GM23248 (cell line): Measurements from ENCODE around the gene VWA5B1.

ENCODE experiments used
- EZH2 ChIP-seq: fragments of 200-600 bp; sonication (generic); IDR thresholded peaks from 2 replicates; pipeline ENCODE4 v1.6.1; 2018; ENCODE audit warnings: antibody characterized with exemption, mild to moderate bottlenecking; ENCODE audit not compliant: insufficient read depth, poor library complexity, severe bottlenecking
- EZH2phosphoT487 ChIP-seq: fragments of 200-600 bp; sonication (generic); IDR thresholded peaks from 2 replicates; pipeline ENCODE4 v1.6.1; 2018; ENCODE audit warnings: antibody characterized with exemption, moderate library complexity, mild to moderate bottlenecking, low read depth; ENCODE audit not compliant: insufficient read depth

DNA sequence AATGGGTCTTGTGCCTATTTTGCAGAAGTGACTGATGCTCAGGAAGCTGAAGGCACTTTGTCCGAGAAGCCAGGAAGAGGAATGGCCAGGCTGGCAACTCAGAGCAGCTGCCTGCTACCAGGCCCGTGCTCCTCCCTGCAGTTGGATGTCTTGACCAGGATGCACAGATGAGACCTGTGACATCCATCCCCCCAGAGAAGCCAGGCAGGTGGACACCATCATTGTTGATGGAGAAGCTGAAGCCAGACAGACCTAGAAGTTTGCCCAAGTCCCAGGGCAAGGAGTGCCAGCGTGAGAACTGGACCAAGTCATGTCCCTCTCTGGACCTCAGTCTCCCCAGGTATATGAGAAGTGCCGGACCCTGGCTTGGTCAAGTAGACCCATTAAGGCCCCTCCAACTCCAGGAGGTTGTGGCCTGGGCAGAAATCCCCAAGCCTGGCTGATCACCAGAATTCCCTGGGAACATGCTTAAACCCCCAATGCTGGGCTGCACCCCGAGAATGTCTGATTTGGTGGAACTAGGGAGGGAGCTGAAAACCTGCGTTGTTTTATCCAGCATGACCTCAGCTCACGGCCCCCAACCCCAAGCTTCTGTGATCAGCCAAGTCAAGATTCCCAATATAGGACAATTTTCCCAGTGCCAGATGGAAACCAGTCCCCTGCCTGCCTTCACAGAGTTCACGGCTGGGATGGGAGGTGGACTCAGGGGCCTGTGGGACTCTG is 112.9 kb downstream of the VWA5B1 start:
- no peak for TF ChIP-seq EZH2phosphoT487
- no peak for TF ChIP-seq EZH2
